Psoas muscle (tissue), 8 donors: ENCODE data around the gene MRPL36. TPM values are rescaled to one million over a fixed set of nuclear protein-coding genes. Genes with fewer than 3 reads are reported as not detected.

ENCODE experiments used
- ATAC-seq, 4 donors: fragments of 200-7000 bp; cut with Tn5 transposase; one replicate each; pipeline ENCODE4 v1.9.1; 2020; ENCODE audit warnings: moderate library complexity in 3 of 4, mild to moderate bottlenecking in 2 of 4
- DNase-seq, 2 donors: peaks; one replicate each; pipeline ENCODE4 v3.0.0-alpha.2; 2020
- H3K27ac ChIP-seq: fragments of 200-600 bp; one replicate; pipeline ENCODE4 v1.8.0; 2022
- H3K27me3 ChIP-seq, 3 donors: fragments of 200-600 bp in 1 of 3; one replicate each; pipeline versions ENCODE4 v1.6.1 to v1.8.0; 2013 to 2022; ENCODE audit warnings: low read length in 2 of 3, mild to moderate bottlenecking in 2 of 3, moderate library complexity in 1 of 3; ENCODE audit not compliant: insufficient read depth in 3 of 3
- H3K36me3 ChIP-seq, 2 donors: fragments of 200-600 bp in 1 of 2; one replicate each; pipeline versions ENCODE4 v1.6.1 to v1.8.0; 2013 to 2022; ENCODE audit warnings: low read depth in 1 of 2, mild to moderate bottlenecking in 1 of 2, moderate library complexity in 1 of 2; ENCODE audit not compliant: insufficient read depth in 1 of 2
- H3K4me1 ChIP-seq: fragments of 200-600 bp; one replicate; pipeline ENCODE4 v1.8.0; 2022
- H3K4me3 ChIP-seq: fragments of 200-600 bp; one replicate; pipeline ENCODE4 v1.8.0; 2022; ENCODE audit warnings: mild to moderate bottlenecking
- H3K9me3 ChIP-seq: fragments of 200-600 bp; one replicate; pipeline ENCODE4 v1.8.0; 2022
- CTCF ChIP-seq: fragments of 200-600 bp; IDR thresholded peaks from one replicate; pipeline ENCODE4 v1.8.0; 2022; ENCODE audit warnings: antibody characterized with exemption
- WGBS, 3 donors: extraction: QIAGEN DNeasy Blood & Tissue Kit; methylation state at CpG; one replicate each; pipeline versions ENCODE4 v1.1.6 to v1.1.7; 2013; 5-methylcytosine and 5-hydroxymethylcytosine counted together
- intact Hi-C, 2 donors: fragments of 100-400 bp; cut with DNase I; formaldehyde crosslinking; loops; one replicate each; pipeline versions ENCODE4 v1.11.0 to v1.14.2; 2022
- polyA plus RNA-seq, 3 donors: library from polyadenylated mRNA; stranded (reverse); fragments of 200-250 nt; gene quantifications; one replicate each; pipeline ENCODE4 v1.2.3, GENCODE V29; 2013
- total RNA-seq, 4 donors: library from RNA; stranded (reverse); fragmentation: NEBNext Ultra II Directional in 2 of 4; extraction: Animal tissue kit (Norgen Biotek cat#: 25700) in 2 of 4; gene quantifications; one replicate each; pipeline versions ENCODE4 v1.2.1 to v1.2.4, GENCODE V29; 2021 to 2023
- donor health status: healthy with polysubstance abuse.
- donor health status: DM: no; HTN: no; CAD: no; lungs with moderate emphysema.
- donor health status: Bipolar disorder and iron deficiency.
- donor health status: healthy.
- donor health status: DM: yes; HTN: yes; CAD: no.
- donor health status: DM: no; HTN: no; CAD: no.
- donor health status: DM: no; HTN: no; CAD: no.
- donor health status: DM: yes; HTN: yes; CAD: no.

Gene MRPL36
- total and polyA plus RNA-seq, 7 donors, result 61.6 to 216 (median 111) TPM

DNA sequence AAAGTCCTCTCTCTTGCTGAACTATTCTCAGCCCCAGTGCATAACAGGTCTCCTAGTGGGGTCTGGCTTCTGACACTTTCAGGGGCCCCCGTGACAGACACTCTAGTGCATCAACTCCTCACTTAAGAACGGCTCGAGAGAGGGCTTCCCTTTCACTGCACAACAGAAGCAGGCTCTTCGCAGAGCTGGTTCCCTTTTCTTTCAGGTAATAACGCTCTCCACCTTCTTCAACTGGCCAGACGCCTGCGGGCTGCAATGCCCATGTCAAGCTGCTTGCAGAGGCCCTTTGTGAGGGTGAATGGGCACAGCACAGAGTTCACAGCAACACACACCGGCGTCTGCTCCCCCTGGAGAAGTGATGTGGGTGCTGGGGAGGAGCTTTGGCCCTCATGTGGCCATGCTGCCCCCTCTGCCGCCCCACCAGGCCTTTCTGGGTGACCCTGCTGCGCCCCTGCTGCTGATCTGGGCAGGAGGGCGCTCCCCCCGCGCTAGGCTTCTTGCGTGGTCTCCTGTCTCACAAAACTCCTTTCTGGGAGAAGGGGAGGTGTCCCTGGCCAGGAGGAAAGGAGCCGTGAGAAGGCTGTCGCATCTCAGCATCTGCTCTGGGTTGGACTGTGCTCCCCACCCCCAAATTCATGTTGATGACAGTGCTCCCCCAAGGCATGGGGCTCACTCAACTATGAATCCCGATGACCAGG, 2.4 kb downstream of the MRPL36 start:
- peaks cover 16% of the 10 kb centered on the region for H3K4me1 ChIP-seq
- H3K27ac ChIP-seq, result no peak overlapping the region
- ATAC-seq (no peak), DNase-seq (no peak)
- H3K4me3 ChIP-seq, result no peak overlapping the region
- WGBS, 3 donors, result 89 to 93% (median 92%) methylated on average over 16 to 18 of the region's 18 CpGs
- intact Hi-C loops, result no loop called here
- H3K36me3 ChIP-seq, result peaks cover 6 to 19% of the 10 kb centered on the region in 2 donors
- TF ChIP-seq CTCF, result no peak
- H3K27me3 ChIP-seq, result no peaks in the 10 kb centered on the region
- no peaks in the 10 kb centered on the region for H3K9me3 ChIP-seq

- no peak for DNase-seq
Observed at GRCh38 chr5:1796371-1797102, 3.1 kb downstream of the MRPL36 start.

GRCh38 chr5:1795931-1796330, 3.7 kb downstream of the MRPL36 start:
- Histone ChIP-seq H3K27me3 (no peaks in the 10 kb centered on the region), H3K4me3 (no peak overlapping the region), H3K9me3 (no peaks in the 10 kb centered on the region), H3K27ac (no peak overlapping the region), H3K4me1 (peaks cover 11% of the 10 kb centered on the region), H3K36me3 (peaks cover 6 to 19% of the 10 kb centered on the region in 2 donors)
- WGBS, 3 donors, result 77 to 81% (median 79%) methylated on average over 8 of the region's 8 CpGs
- ATAC-seq, result no peak
- DNase-seq, result no peak
- intact Hi-C loops, result no loop called here
- no peak for TF ChIP-seq CTCF

More at GRCh38 chr5:1796371-1797102, 3.1 kb downstream of the MRPL36 start:
- Histone ChIP-seq H3K27me3 (no peaks in the 10 kb centered on the region), H3K4me3 (no peak overlapping the region), H3K27ac (no peak overlapping the region), H3K4me1 (peaks cover 11% of the 10 kb centered on the region), H3K9me3 (no peaks in the 10 kb centered on the region), H3K36me3 (peaks cover 6 to 19% of the 10 kb centered on the region in 2 donors)
- ATAC-seq, result no peak
- 82 to 87% (median 83%) methylated on average over 21 of the region's 21 CpGs for WGBS, 3 donors
- no peak for TF ChIP-seq CTCF
- intact Hi-C loops, result no loop called here

GRCh38 chr5:1795506-1795905, 4.1 kb downstream of the MRPL36 start:
- Histone ChIP-seq H3K27ac (no peak overlapping the region), H3K4me1 (peaks cover 11% of the 10 kb centered on the region), H3K36me3 (peaks cover 6 to 19% of the 10 kb centered on the region in 2 donors), H3K9me3 (no peaks in the 10 kb centered on the region), H3K4me3 (no peak overlapping the region), H3K27me3 (no peaks in the 10 kb centered on the region)
- TF ChIP-seq CTCF, result no peak
- WGBS, 3 donors, result 73 to 83% (median 82%) methylated on average over 12 to 13 of the region's 13 CpGs
- intact Hi-C loops, result no loop called here
- no peak for ATAC-seq
- DNase-seq, result no peak
